Neutrophil (primary cell): ENCODE results near the gene KIT.

Experiments used
- H3K27ac ChIP-seq: fragments of 200-600 bp; sonication (generic); 2 replicates; pipeline ENCODE4 v1.5.1; 2016; ENCODE audit warnings: mild to moderate bottlenecking, moderate library complexity
- H3K27me3 ChIP-seq: fragments of 200-600 bp; sonication (generic); 2 replicates; pipeline ENCODE4 v1.6.0; 2016; ENCODE audit warnings: mild to moderate bottlenecking
- H3K36me3 ChIP-seq: fragments of 200-600 bp; sonication (generic); 2 replicates; pipeline ENCODE4 v1.5.1; 2017
- H3K4me1 ChIP-seq, 2 experiments: fragments of 200-600 bp in 1 of 2; sonication (generic) in 1 of 2; 1 replicate in 1 of 2; 2 replicates in 1 of 2; pipeline versions ENCODE4 v1.5.1 to v1.6.1; 2013 to 2016; ENCODE audit warnings: low read depth in 1 of 2, low read length in 1 of 2, mild to moderate bottlenecking in 1 of 2, moderate library complexity in 1 of 2; ENCODE audit not compliant: control insufficient read depth in 1 of 2, insufficient read depth in 1 of 2
- H3K4me3 ChIP-seq, 2 experiments: fragments of 200-600 bp in 1 of 2; sonication (generic) in 1 of 2; 1 replicate in 1 of 2; 2 replicates in 1 of 2; pipeline ENCODE4 v1.5.1; 2013 to 2016; ENCODE audit warnings: low read depth in 1 of 2, low read length in 1 of 2, mild to moderate bottlenecking in 1 of 2, moderate library complexity in 1 of 2
- H3K9me3 ChIP-seq: fragments of 200-600 bp; sonication (generic); 2 replicates; pipeline ENCODE4 v1.5.1; 2016
- CTCF ChIP-seq: fragments of 200-600 bp; sonication (generic); IDR thresholded peaks from 2 replicates; pipeline ENCODE4 v1.5.1; 2016; ENCODE audit warnings: antibody characterized with exemption

KIT gene

DNA sequence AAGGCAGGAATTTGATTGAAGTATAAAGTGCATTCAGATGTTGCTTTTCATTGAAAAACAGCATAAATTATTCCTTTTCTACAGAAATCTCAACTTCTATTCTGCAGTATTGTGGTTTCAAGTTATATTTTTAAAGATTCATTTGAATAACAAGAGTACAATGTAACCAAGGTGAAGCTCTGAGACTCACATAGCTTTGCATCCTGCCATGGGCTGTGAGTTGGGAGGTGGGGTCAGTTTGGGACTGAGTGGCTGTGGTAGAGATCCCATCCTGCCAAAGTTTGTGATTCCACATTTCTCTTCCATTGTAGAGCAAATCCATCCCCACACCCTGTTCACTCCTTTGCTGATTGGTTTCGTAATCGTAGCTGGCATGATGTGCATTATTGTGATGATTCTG is 69.2 kb downstream of the KIT start:
- Histone ChIP-seq H3K36me3 (no peaks in the 10 kb centered on the region), H3K9me3 (no peaks in the 10 kb centered on the region), H3K4me1 (no peaks in the 10 kb centered on the region), H3K4me3 (no peak overlapping the region), H3K27me3 (no peaks in the 10 kb centered on the region), H3K27ac (no peak overlapping the region)
- TF ChIP-seq CTCF = no peak

DNA sequence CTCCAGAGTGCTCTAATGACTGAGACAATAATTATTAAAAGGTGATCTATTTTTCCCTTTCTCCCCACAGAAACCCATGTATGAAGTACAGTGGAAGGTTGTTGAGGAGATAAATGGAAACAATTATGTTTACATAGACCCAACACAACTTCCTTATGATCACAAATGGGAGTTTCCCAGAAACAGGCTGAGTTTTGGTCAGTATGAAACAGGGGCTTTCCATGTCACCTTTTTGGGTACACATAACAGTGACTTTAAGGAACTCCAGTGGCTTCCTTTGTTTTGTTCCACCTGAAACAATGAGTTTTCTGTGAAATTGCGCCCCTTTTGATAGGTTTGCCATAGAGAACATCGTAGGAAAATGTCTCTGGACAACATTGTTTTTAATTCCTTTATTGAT is 69.6 kb downstream of the KIT start:
- H3K36me3 ChIP-seq = no peaks in the 10 kb centered on the region
- no peaks in the 10 kb centered on the region for H3K9me3 ChIP-seq
- TF ChIP-seq CTCF = no peak
- H3K27ac ChIP-seq = no peak overlapping the region
- no peak overlapping the region for H3K4me3 ChIP-seq
- no peaks in the 10 kb centered on the region for H3K27me3 ChIP-seq
- no peaks in the 10 kb centered on the region for H3K4me1 ChIP-seq

- H3K4me1 ChIP-seq = no peaks in the 10 kb centered on the region
- no peaks in the 10 kb centered on the region for H3K9me3 ChIP-seq
- H3K4me3 ChIP-seq = no peak overlapping the region
- no peaks in the 10 kb centered on the region for H3K27me3 ChIP-seq
- TF ChIP-seq CTCF = no peak
- H3K36me3 ChIP-seq = no peaks in the 10 kb centered on the region
- H3K27ac ChIP-seq = no peak overlapping the region
These were observed 70.6 kb downstream of the KIT start for GRCh38 chr4:54728368-54728767.

DNA sequence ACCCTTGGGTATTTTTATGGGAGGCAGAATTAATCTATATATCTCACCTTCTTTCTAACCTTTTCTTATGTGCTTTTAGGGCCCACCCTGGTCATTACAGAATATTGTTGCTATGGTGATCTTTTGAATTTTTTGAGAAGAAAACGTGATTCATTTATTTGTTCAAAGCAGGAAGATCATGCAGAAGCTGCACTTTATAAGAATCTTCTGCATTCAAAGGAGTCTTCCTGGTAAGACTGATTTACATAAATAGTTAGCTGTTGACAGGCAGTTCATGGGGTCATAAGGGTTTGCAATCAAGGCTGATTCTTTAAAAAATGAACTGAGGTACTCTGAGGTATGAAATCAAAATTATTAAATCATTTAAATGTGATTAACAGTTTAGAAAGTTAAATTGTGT is 71.5 kb downstream of the KIT start:
- Histone ChIP-seq H3K27me3 (no peaks in the 10 kb centered on the region), H3K27ac (no peak overlapping the region), H3K9me3 (no peaks in the 10 kb centered on the region), H3K36me3 (no peaks in the 10 kb centered on the region), H3K4me1 (no peaks in the 10 kb centered on the region), H3K4me3 (no peak overlapping the region)
- TF ChIP-seq CTCF = no peak

DNA sequence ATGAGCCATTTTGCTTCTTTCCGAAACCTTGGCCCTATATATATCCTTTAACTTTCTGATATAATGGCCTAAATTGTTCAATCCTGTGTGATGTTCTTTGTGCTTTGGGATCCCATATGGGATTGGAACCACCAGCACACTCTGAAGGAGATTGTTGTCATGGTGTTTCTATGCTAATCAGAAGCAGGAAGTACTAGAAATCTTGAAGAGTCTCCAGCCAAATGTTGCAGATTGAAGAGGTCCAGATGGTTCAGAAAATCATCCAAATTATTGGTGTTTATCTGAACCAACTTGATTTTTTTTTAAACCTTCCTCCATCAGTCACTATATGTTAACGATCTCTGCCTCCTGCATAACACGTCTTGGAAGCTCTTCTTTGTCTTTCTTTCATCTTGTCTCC is 72.8 kb downstream of the KIT start:
- Histone ChIP-seq H3K27ac (no peak overlapping the region), H3K9me3 (no peaks in the 10 kb centered on the region), H3K4me3 (no peak overlapping the region), H3K4me1 (no peaks in the 10 kb centered on the region), H3K27me3 (no peaks in the 10 kb centered on the region), H3K36me3 (no peaks in the 10 kb centered on the region)
- TF ChIP-seq CTCF = no peak

DNA sequence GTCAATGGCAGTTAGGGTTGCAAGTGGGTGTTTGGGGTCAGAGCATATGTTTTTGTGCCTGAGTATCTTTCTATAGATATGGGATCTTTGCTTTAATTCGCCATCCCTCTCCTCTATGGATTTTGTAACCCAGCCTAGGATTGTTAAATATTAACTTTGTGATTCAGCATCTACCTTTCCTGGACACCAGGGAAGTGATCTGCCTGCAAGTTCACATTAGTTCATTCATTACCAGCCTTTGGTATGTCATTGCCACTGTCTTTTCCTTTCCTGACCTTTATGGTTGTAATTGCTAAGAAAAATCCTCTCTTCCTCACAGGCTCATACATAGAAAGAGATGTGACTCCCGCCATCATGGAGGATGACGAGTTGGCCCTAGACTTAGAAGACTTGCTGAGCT is 73.8 kb downstream of the KIT start:
- Histone ChIP-seq H3K27me3 (no peaks in the 10 kb centered on the region), H3K9me3 (no peaks in the 10 kb centered on the region), H3K4me3 (no peak overlapping the region), H3K4me1 (no peaks in the 10 kb centered on the region), H3K36me3 (no peaks in the 10 kb centered on the region), H3K27ac (no peak overlapping the region)
- no peak for TF ChIP-seq CTCF
